ENCODE results near the gene HDLBP.

DNA sequence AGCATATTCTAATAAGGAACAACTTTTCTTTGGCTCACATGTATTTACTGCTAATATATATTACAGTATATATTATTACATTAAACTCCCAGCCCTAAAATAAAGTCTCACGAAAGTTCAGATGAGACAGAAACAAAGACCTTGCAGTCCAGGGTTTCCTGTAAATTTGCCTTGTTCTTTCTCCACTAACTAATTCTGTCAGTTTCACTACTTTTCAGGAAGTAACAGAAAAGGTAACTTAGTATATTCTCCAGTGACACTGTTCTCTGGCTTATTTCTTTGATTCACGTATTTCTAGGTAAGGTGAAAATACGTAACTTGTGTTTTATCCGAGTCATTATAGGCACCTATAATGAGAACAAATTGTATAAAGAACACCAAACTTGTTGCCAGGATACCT lies 35.2 kb downstream of the HDLBP start:
- TF ChIP-seq, protein P1, sequence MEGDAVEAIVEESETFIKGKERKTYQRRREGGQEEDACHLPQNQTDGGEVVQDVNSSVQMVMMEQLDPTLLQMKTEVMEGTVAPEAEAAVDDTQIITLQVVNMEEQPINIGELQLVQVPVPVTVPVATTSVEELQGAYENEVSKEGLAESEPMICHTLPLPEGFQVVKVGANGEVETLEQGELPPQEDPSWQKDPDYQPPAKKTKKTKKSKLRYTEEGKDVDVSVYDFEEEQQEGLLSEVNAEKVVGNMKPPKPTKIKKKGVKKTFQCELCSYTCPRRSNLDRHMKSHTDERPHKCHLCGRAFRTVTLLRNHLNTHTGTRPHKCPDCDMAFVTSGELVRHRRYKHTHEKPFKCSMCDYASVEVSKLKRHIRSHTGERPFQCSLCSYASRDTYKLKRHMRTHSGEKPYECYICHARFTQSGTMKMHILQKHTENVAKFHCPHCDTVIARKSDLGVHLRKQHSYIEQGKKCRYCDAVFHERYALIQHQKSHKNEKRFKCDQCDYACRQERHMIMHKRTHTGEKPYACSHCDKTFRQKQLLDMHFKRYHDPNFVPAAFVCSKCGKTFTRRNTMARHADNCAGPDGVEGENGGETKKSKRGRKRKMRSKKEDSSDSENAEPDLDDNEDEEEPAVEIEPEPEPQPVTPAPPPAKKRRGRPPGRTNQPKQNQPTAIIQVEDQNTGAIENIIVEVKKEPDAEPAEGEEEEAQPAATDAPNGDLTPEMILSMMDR (IDR thresholded peaks at IDR 0.05) = no peak
- TF ChIP-seq POLR2A (IDR thresholded peaks at IDR 0.05) = no peak

Measured in testis (tissue), 2 donors.